WTC11 (cell line): ENCODE measurements around the gene NQO1. TPM values are rescaled to one million over a fixed set of nuclear protein-coding genes. Genes with fewer than 3 reads are reported as not detected.

Experiments
- ATAC-seq: fragments of 200-7000 bp; cut with Tn5 transposase; 2 replicates; pipeline ENCODE4 v1.10.0; 2021; ENCODE audit warnings: mild to moderate bottlenecking, moderate library complexity
- CTCF ChIA-PET: fragments of 300-600 bp; sonication (Branson Sonifier 250); formaldehyde crosslinking; loops from one replicate; lab custom pipeline; 2021; ENCODE audit warnings: antibody characterized with exemption; lab: Charles Lee
- POLR2A ChIA-PET: fragments of 350-600 bp; sonication (Branson Sonifier 250); formaldehyde crosslinking; loops from one replicate; lab custom pipeline; 2021; ENCODE audit warnings: antibody characterized with exemption; lab: Charles Lee
- DNase-seq: peaks from one replicate; pipeline ENCODE4 v3.0.0; 2021; ENCODE audit warnings: low spot score
- H3K27ac Mint-ChIP-seq: 2 replicates; pipeline ENCODE4 v1.8.0; 2021; ENCODE audit warnings: mixed read lengths
- H3K27me3 Mint-ChIP-seq: 2 replicates; pipeline ENCODE4 v1.8.0; 2021; ENCODE audit warnings: low read depth, mild to moderate bottlenecking, moderate library complexity, mixed read lengths
- H3K36me3 Mint-ChIP-seq: 2 replicates; pipeline ENCODE4 v1.8.0; 2021; ENCODE audit warnings: mixed read lengths
- H3K4me1 Mint-ChIP-seq: 2 replicates; pipeline ENCODE4 v1.8.0; 2022; ENCODE audit warnings: mixed read lengths
- H3K4me3 Mint-ChIP-seq: 2 replicates; pipeline ENCODE4 v1.8.0; 2021; ENCODE audit warnings: mild to moderate bottlenecking, moderate library complexity, mixed read lengths
- H3K9me3 Mint-ChIP-seq: 2 replicates; pipeline ENCODE4 v1.8.0; 2021; ENCODE audit warnings: mixed read lengths
- CREB1 ChIP-seq: sonication (generic); formaldehyde crosslinking; IDR thresholded peaks from 2 replicates; pipeline ENCODE4 v1.8.0; 2023; ENCODE audit warnings: mild to moderate bottlenecking, missing genetic modification reagents
- EMX1 ChIP-seq: fragments of 250-450 bp; sonication (Bioruptor Pico); IDR thresholded peaks from 2 replicates; pipeline ENCODE4 v1.8.0; 2021; ENCODE audit warnings: mild to moderate bottlenecking
- FOXK1 ChIP-seq: sonication (generic); formaldehyde crosslinking; IDR thresholded peaks from 2 replicates; pipeline ENCODE4 v1.8.0; 2022; ENCODE audit warnings: mild to moderate bottlenecking, moderate library complexity, missing genetic modification reagents
- FOXP4 ChIP-seq: sonication (generic); formaldehyde crosslinking; IDR thresholded peaks from 2 replicates; pipeline ENCODE4 v1.8.0; 2022; ENCODE audit warnings: mild to moderate bottlenecking, missing genetic modification reagents
- HMGXB4 ChIP-seq: sonication (generic); formaldehyde crosslinking; IDR thresholded peaks from 2 replicates; pipeline ENCODE4 v1.8.1; 2023; ENCODE audit warnings: mild to moderate bottlenecking, moderate library complexity, missing genetic modification reagents
- JUN ChIP-seq: sonication (generic); formaldehyde crosslinking; IDR thresholded peaks from 2 replicates; pipeline ENCODE4 v1.8.0; 2023; ENCODE audit warnings: mild to moderate bottlenecking, missing genetic modification reagents
- MLX ChIP-seq: sonication (generic); formaldehyde crosslinking; IDR thresholded peaks from 2 replicates; pipeline ENCODE4 v1.8.1; 2023; ENCODE audit warnings: mild to moderate bottlenecking, missing genetic modification reagents, moderate library complexity
- MYBL2 ChIP-seq: sonication (generic); formaldehyde crosslinking; IDR thresholded peaks from 2 replicates; pipeline ENCODE4 v1.8.1; 2023; ENCODE audit warnings: mild to moderate bottlenecking, moderate library complexity, missing genetic modification reagents
- NR1H2 ChIP-seq: sonication (generic); formaldehyde crosslinking; IDR thresholded peaks from 2 replicates; pipeline ENCODE4 v1.9.0; 2021; ENCODE audit warnings: mild to moderate bottlenecking, moderate library complexity, missing genetic modification reagents
- NR3C1 ChIP-seq: sonication (generic); formaldehyde crosslinking; conservative IDR thresholded peaks from 2 replicates; pipeline ENCODE4 v1.8.1; 2023; ENCODE audit warnings: low read depth, mild to moderate bottlenecking, missing genetic modification reagents
- PREB ChIP-seq: sonication (generic); formaldehyde crosslinking; IDR thresholded peaks from 2 replicates; pipeline ENCODE4 v1.8.1; 2022; ENCODE audit warnings: mild to moderate bottlenecking, missing genetic modification reagents, moderate library complexity, borderline replicate concordance
- RORB ChIP-seq: fragments of 250-450 bp; sonication (Bioruptor Pico); IDR thresholded peaks from 2 replicates; pipeline ENCODE4 v1.9.0; 2021; ENCODE audit warnings: mild to moderate bottlenecking
- STAT6 ChIP-seq: sonication (generic); formaldehyde crosslinking; conservative IDR thresholded peaks from 2 replicates; pipeline ENCODE4 v1.8.1; 2023; ENCODE audit warnings: mild to moderate bottlenecking, low read depth, missing genetic modification reagents, moderate library complexity
- TEAD1 ChIP-seq: sonication (generic); formaldehyde crosslinking; IDR thresholded peaks from 2 replicates; pipeline ENCODE4 v1.8.0; 2022; ENCODE audit warnings: mild to moderate bottlenecking, missing genetic modification reagents
- ZMAT4 ChIP-seq: fragments of 250-450 bp; sonication (Bioruptor Pico); IDR thresholded peaks from 2 replicates; pipeline ENCODE4 v1.9.0; 2021; ENCODE audit warnings: mild to moderate bottlenecking
- ZNF232 ChIP-seq: sonication (generic); formaldehyde crosslinking; IDR thresholded peaks from 2 replicates; pipeline ENCODE4 v1.8.0; 2022; ENCODE audit warnings: mild to moderate bottlenecking, missing genetic modification reagents
- ZNF281 ChIP-seq: sonication (generic); formaldehyde crosslinking; IDR thresholded peaks from 2 replicates; pipeline ENCODE4 v1.8.0; 2023; ENCODE audit warnings: mild to moderate bottlenecking, missing genetic modification reagents
- ZNF425 ChIP-seq: fragments of 250-450 bp; sonication (Bioruptor Pico); conservative IDR thresholded peaks from 2 replicates; pipeline ENCODE4 v1.9.0; 2021; ENCODE audit warnings: mild to moderate bottlenecking
- ZNF671 ChIP-seq: fragments of 250-450 bp; sonication (Bioruptor Pico); IDR thresholded peaks from 2 replicates; pipeline ENCODE4 v1.8.0; 2021; ENCODE audit warnings: mild to moderate bottlenecking
- total RNA-seq: library from RNA; stranded (reverse); gene quantifications from 3 replicates; pipeline ENCODE4 v1.2.3, GENCODE V29; 2021
- TF ChIP-seq, protein P1 (sequence below): sonication (generic); formaldehyde crosslinking; IDR thresholded peaks from 2 replicates; pipeline ENCODE4 v1.8.0; 2022; ENCODE audit warnings: mild to moderate bottlenecking, missing genetic modification reagents

Gene NQO1
- total RNA-seq, 1 experiment from 2014 or later: 38.9 TPM

- TF ChIP-seq MLX: no peak
- TF ChIP-seq TEAD1 (CRISPR knock-in tag): no peak
- no peak for TF ChIP-seq NR1H2 (CRISPR knock-in tag)
- no peak for TF ChIP-seq ZMAT4
- no peak for TF ChIP-seq FOXK1 (CRISPR knock-in tag)
- TF ChIP-seq ZNF671 (CRISPR knock-in tag): no peak
- no peak for TF ChIP-seq MYBL2
- no peak for TF ChIP-seq HMGXB4
- no peak for TF ChIP-seq JUN (CRISPR knock-in tag)
- no peak for TF ChIP-seq RORB (CRISPR knock-in tag)
- no peak for TF ChIP-seq FOXP4 (CRISPR knock-in tag)
- no peak for TF ChIP-seq PREB (CRISPR knock-in tag)
- no peak for TF ChIP-seq CREB1
- no peak for TF ChIP-seq NR3C1 (CRISPR knock-in tag)
- TF ChIP-seq, all 79 proteins: peak for 0
Measured at GRCh38 chr16:69703638-69704037, 22.7 kb downstream of the NQO1 start (continued).

GRCh38 chr16:69701866-69702265 lies 24.5 kb downstream of the NQO1 start:
- Mint-ChIP-seq H3K4me1 (peaks cover 10% of the 10 kb centered on the region; the same call in 1 of the 2 replicates), H3K9me3 (no peaks in the 10 kb centered on the region), H3K27ac (no peak overlapping the region), H3K36me3 (no peaks in the 10 kb centered on the region), H3K4me3 (no peak overlapping the region), H3K27me3 (no peaks in the 10 kb centered on the region)
- no peak for ATAC-seq
- ChIA-PET CTCF (interaction anchor here (1.4 kb wide), 1 partner anchor 306 kb away, joined by 3 read pairs; no protein-coding TSS in a partner anchor), POLR2A (no interaction called here)
- no peak for DNase-seq
- TF ChIP-seq STAT6 (no peak), ZNF281 (no peak), ZNF232 (CRISPR knock-in tag) (no peak), EMX1 (CRISPR knock-in tag) (no peak), ZNF425 (CRISPR knock-in tag) (no peak), HMGXB4 (no peak)
- TF ChIP-seq, protein P1, sequence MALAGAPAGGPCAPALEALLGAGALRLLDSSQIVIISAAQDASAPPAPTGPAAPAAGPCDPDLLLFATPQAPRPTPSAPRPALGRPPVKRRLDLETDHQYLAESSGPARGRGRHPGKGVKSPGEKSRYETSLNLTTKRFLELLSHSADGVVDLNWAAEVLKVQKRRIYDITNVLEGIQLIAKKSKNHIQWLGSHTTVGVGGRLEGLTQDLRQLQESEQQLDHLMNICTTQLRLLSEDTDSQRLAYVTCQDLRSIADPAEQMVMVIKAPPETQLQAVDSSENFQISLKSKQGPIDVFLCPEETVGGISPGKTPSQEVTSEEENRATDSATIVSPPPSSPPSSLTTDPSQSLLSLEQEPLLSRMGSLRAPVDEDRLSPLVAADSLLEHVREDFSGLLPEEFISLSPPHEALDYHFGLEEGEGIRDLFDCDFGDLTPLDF (CRISPR knock-in tag): no peak
